Prostate gland (tissue), 2 donors: ENCODE results near the gene SHD. TPM values are rescaled to one million over a fixed set of nuclear protein-coding genes. Genes with fewer than 3 reads are reported as not detected.

ENCODE experiments used
- DNase-seq: peaks from one replicate; pipeline ENCODE4 v3.0.0-alpha.2; 2019; ENCODE audit warnings: low spot score
- H3K27ac ChIP-seq, 2 donors: fragments of 200-600 bp; sonication (generic); 2 replicates each; pipeline ENCODE4 v1.5.1; 2017 to 2019
- H3K27me3 ChIP-seq: fragments of 200-600 bp; sonication (generic); replicated peaks from 2 replicates; pipeline ENCODE4 v1.5.1; 2019; ENCODE audit not compliant: insufficient read depth
- H3K36me3 ChIP-seq, 2 donors: fragments of 200-600 bp; sonication (generic); 1 replicate in 1 of 2; 2 replicates in 1 of 2; pipeline versions ENCODE4 v1.5.1 to v1.8.1; 2017 to 2019
- H3K4me1 ChIP-seq: fragments of 200-600 bp; sonication (generic); replicated peaks from 2 replicates; pipeline ENCODE4 v1.5.1; 2019
- H3K4me3 ChIP-seq, 2 donors: fragments of 200-600 bp; sonication (generic); 2 replicates each; pipeline ENCODE4 v1.5.1; 2017 to 2019
- H3K9me3 ChIP-seq: fragments of 200-600 bp; sonication (generic); 2 replicates; pipeline ENCODE4 v1.5.1; 2017
- CTCF ChIP-seq, 4 experiments: fragments of 200-600 bp in 2 of 4; fragments of 450-650 bp in 2 of 4; sonication (generic) in 2 of 4; IDR thresholded peaks; 1 replicate in 3 of 4; 2 replicates in 1 of 4; pipeline ENCODE4 v1.5.1; 2016 to 2019; ENCODE audit warnings: antibody characterized with exemption in 4 of 4, mild to moderate bottlenecking in 2 of 4, moderate library complexity in 2 of 4
- POLR2A ChIP-seq: fragments of 450-650 bp; IDR thresholded peaks from one replicate; pipeline ENCODE4 v1.6.1; 2016; ENCODE audit warnings: antibody characterized with exemption, mild to moderate bottlenecking
- POLR2AphosphoS5 ChIP-seq: sonication (generic); formaldehyde crosslinking; IDR thresholded peaks from one replicate; pipeline ENCODE4 v1.6.1; 2017; ENCODE audit warnings: antibody characterized with exemption
- WGBS: methylation state at CpG from one replicate; pipeline ENCODE4 v1.1.5; 2018; 5-methylcytosine and 5-hydroxymethylcytosine counted together
- intact Hi-C: fragments of 100-400 bp; cut with DNase I; formaldehyde crosslinking; loops from one replicate; pipeline ENCODE4 v1.14.2; 2022
- total RNA-seq, 2 donors: library from RNA; depleted of rRNA; stranded (reverse); fragments of >200 nt; gene quantifications; one replicate each; pipeline ENCODE4 v1.1.0, GENCODE V29; 2016

Gene SHD
- total RNA-seq, 2 donors from 2014 or later, result 0.62 to 18.0 TPM

DNA sequence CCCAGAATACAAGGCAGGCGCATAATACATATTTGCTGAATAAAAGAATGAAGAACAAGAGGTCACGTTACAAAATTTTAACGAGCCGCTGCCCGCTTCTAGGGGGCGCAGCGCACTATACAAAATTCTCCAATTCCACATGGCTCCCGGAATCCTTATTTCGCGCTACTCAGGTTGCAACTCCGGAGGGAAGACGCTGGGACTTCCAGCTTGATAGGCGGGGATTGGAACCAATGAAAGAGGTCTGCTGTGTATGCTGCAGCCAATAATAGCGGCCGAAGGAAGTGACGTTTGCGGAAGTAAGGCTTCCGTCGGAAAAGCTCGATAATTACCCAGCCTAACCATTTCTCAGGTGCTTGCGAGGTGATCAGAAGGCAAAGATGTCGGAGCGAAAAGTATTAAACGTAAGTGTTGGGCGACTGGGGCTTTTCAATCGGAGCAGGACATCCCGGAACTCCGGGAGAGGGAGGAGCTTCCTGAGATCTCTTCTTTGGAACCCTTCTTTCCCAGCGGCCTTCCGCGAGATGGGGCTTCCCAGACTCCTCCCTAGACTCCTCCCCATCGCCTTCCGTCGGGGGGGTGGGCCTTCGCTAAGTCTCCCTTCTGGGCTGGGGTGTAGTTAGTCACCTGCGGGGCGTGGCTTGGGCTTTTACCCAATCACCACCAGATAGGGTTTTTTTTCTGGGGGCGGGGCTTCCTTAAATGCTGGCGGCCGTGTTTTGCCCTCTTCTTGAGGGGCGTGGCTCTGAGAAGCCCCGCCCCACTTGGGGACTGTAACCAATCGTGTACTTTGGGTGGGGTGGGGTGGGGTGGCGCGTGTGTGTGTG lies 32.1 kb upstream of the SHD start, which contains the start of gene YJU2:
TSS of gene YJU2 (plus strand) at position 314 of the 827 bp plus-strand sequence. CDS start at position 381, 67 bp downstream.
- under 1% methylated on average over 43 of the region's 45 CpGs for WGBS
- no peaks in the 10 kb centered on the region for H3K27me3 ChIP-seq
- TF ChIP-seq CTCF (IDR thresholded peaks at IDR 0.05), result peak in 3 of 4 experiments; percentile 15 to 64 (median 51)
- TF ChIP-seq POLR2A, result no peak
- TF ChIP-seq POLR2AphosphoS5, result peak; percentile 94
- H3K36me3 ChIP-seq, result peaks cover 0 to 13% of the 10 kb centered on the region in 2 donors
- H3K4me3 ChIP-seq, result peak within 1 kb of the TSS; percentile 45 to 68
- H3K4me1 ChIP-seq, result peaks cover 4% of the 10 kb centered on the region
- no peaks in the 10 kb centered on the region for H3K9me3 ChIP-seq
- intact Hi-C loops, result loop anchor here (5.0 kb wide), 1 partner anchor 475 kb away; the partner anchor contains the start of gene DPP9
- DNase-seq, result peak; percentile 98
- peak within 1 kb of the TSS; percentile 89 to 97 for H3K27ac ChIP-seq

DNA sequence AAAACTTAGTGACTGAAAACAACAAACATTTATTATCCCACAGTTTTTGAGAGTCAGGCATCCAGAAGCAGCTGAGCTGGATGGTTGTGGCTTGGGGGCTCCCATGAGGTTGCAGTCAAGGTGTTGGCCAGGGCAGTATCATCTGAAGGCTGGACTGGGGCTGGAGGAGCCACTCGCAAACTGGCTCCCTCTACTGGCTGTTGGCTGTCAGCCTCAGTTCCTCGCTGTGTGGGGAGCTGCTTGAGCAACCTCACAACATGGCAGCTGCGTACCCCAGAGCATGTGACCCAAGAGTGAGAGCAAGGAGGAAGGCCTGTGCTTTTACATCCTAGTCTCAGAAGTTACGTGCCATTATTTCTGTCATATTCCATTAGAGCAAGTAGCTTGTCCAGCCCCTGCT lies 22.5 kb upstream of the SHD start:
- TF ChIP-seq POLR2AphosphoS5 (no peak), POLR2A (no peak), CTCF (IDR thresholded peaks at IDR 0.05) (no peak)
- Histone ChIP-seq H3K27ac (no peak overlapping the region), H3K4me3 (no peak overlapping the region), H3K27me3 (no peaks in the 10 kb centered on the region), H3K9me3 (no peaks in the 10 kb centered on the region), H3K4me1 (no peaks in the 10 kb centered on the region), H3K36me3 (peaks cover 12% of the 10 kb centered on the region in 2 donors)
- intact Hi-C loops, result no loop called here
- no peak for DNase-seq
- 98% methylated on average over 4 of the region's 4 CpGs for WGBS

DNA sequence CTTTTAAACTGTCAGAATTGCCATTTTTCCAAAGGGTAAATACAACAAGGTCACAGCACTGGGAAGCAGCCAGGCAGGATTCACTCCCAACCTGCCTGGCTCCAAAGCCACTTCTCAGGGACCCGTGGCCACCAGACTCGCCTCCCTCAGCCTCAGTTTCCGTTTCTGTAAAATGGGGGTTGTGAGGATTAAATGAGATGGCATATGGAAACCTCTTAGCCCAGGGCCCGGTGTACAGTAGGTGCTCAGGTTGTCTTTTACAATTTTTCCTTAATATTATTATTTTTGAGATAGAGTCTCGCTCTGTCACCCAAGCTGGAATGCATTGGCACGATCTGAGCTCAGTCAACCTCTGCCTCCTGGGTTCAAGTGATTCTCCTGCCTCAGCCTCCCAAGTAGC lies 22.0 kb upstream of the SHD start:
- H3K4me3 ChIP-seq, result no peak overlapping the region
- H3K36me3 ChIP-seq, result peaks cover 12% of the 10 kb centered on the region in 2 donors
- DNase-seq, result no peak
- no peak for TF ChIP-seq CTCF (IDR thresholded peaks at IDR 0.05)
- no peak for TF ChIP-seq POLR2A
- TF ChIP-seq POLR2AphosphoS5, result no peak
- H3K9me3 ChIP-seq, result no peaks in the 10 kb centered on the region
- no peaks in the 10 kb centered on the region for H3K4me1 ChIP-seq
- intact Hi-C loops, result no loop called here
- 88% methylated on average over 6 of the region's 6 CpGs for WGBS
- H3K27ac ChIP-seq, result no peak overlapping the region
- no peaks in the 10 kb centered on the region for H3K27me3 ChIP-seq

- WGBS, result 94% methylated on average over 28 of the region's 28 CpGs
- Histone ChIP-seq H3K36me3 (peaks cover 12% of the 10 kb centered on the region in 2 donors), H3K4me1 (no peaks in the 10 kb centered on the region), H3K27ac (no peak overlapping the region), H3K27me3 (no peaks in the 10 kb centered on the region), H3K9me3 (no peaks in the 10 kb centered on the region), H3K4me3 (no peak overlapping the region)
- DNase-seq, result no peak
- TF ChIP-seq CTCF (IDR thresholded peaks at IDR 0.05) (no peak), POLR2A (no peak), POLR2AphosphoS5 (no peak)
- intact Hi-C loops, result no loop called here
These were observed 20.9 kb upstream of the SHD start for GRCh38 chr19:4258181-4258580.
